Sigmoid colon (tissue), 3 donors: Measurements from ENCODE around the gene CENATAC.

Source experiments
- POLR2A ChIP-seq, 2 donors: fragments of 450-650 bp; IDR thresholded peaks; one replicate each; pipeline ENCODE4 v1.6.1; 2016; ENCODE audit warnings: antibody characterized with exemption in 2 of 2, mild to moderate bottlenecking in 2 of 2, moderate library complexity in 2 of 2
- TF ChIP-seq, protein P1 (sequence below), 4 experiments: fragments of 450-650 bp in 3 of 4; fragments of 200-600 bp in 1 of 4; IDR thresholded peaks; one replicate each; pipeline ENCODE4 v1.5.1; 2016 to 2019; ENCODE audit warnings: antibody characterized with exemption in 4 of 4, mild to moderate bottlenecking in 3 of 4, moderate library complexity in 2 of 4

DNA sequence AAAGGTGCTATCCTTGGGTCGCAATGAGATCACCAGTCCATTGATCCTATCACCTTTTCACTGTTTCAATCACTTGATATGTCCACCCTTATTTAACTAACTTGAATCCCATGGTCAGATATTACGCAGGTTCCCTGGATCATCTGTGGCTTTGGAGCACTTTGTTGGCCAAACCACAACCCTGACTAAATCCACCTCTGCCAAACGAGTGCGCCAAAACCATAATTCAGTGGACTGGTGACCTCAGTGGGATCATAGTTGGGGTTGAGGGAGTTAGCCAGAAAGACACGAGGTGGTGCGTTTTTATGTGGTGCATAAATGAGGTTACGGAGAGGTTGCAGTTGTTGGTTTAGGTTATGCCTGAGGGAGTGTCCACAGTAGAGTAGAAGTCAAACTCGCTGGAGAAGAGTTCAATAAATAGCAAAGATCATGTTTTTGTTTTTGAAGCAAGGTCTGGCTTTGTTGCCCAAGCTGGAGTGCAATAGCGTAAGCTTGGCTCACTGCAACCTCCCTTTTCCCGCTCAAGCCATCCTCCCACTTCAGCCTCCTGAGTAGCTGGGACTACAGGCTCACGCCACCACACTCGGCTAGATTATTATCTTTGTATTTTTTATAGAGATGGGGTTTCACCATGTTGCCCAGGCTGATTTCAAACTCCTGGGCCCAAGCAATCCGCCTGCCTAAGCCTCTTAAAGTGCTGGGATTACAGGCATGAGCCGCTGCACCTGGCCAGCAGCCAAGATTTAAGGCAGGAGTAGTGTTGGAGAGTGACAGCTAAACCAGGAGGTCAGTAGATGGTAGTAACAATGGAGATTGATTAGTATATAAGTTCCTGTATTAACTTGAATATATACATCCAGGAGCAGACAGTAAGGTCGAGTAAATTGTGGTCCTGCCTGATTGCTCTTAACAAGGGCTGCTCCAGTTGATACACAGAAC is 21.9 kb upstream of the CENATAC start:
- TF ChIP-seq, protein P1, sequence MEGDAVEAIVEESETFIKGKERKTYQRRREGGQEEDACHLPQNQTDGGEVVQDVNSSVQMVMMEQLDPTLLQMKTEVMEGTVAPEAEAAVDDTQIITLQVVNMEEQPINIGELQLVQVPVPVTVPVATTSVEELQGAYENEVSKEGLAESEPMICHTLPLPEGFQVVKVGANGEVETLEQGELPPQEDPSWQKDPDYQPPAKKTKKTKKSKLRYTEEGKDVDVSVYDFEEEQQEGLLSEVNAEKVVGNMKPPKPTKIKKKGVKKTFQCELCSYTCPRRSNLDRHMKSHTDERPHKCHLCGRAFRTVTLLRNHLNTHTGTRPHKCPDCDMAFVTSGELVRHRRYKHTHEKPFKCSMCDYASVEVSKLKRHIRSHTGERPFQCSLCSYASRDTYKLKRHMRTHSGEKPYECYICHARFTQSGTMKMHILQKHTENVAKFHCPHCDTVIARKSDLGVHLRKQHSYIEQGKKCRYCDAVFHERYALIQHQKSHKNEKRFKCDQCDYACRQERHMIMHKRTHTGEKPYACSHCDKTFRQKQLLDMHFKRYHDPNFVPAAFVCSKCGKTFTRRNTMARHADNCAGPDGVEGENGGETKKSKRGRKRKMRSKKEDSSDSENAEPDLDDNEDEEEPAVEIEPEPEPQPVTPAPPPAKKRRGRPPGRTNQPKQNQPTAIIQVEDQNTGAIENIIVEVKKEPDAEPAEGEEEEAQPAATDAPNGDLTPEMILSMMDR (IDR thresholded peaks at IDR 0.05): no peak
- no peak for TF ChIP-seq POLR2A (IDR thresholded peaks at IDR 0.05)
